CD4-positive, alpha-beta T cell treated with Interleukin-2 at 100 ng/mL for 4 hours (primary cell): Measurements from ENCODE around the gene AEBP2.
"Not testable (repeated sequence)": the region's sequence is repeated elsewhere in the genome, so short reads cannot be mapped to it uniquely, and the experiment has no call there.

Source experiments
- DNase-seq: peaks from one replicate; pipeline ENCODE4 v3.0.0-alpha.2; 2020; ENCODE audit warnings: low spot score

Gene AEBP2

DNA sequence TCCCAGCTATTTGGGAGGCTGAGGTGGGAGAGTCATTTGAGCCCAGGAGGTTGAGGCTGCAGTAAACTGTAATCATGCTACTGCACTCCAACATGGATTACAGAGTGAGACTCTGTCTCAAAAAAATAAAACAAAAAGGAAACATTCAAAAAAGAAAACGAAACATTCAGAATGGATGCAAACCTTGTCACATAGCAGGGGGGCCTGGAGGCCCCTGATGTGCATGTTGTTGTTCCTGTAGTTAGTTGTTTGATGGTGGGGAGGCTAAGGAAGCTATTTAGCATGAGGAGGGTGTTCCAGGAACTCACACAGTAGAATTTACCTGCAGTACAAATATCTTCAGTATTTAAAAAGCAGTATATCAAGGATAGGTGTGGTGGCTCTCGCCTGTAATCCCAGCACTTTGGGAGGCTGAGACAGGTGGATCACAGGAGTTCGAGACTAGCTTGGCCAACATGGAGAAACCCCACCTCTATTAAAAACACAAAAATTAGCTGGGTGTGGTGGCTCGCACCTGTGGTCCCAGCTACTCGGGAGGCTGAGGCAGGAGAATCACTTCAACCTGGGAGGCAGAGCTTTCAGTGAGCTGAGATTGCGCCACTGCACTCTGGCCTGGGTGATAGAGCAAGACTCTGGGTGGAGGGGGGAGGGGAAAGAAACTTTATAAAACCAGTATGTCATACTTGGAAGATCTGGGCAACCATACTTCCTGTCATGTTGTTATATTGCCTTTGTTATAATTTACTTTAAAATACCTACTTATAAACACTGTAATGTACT, 17.6 kb upstream of the AEBP2 start:
- no peak for DNase-seq

DNA sequence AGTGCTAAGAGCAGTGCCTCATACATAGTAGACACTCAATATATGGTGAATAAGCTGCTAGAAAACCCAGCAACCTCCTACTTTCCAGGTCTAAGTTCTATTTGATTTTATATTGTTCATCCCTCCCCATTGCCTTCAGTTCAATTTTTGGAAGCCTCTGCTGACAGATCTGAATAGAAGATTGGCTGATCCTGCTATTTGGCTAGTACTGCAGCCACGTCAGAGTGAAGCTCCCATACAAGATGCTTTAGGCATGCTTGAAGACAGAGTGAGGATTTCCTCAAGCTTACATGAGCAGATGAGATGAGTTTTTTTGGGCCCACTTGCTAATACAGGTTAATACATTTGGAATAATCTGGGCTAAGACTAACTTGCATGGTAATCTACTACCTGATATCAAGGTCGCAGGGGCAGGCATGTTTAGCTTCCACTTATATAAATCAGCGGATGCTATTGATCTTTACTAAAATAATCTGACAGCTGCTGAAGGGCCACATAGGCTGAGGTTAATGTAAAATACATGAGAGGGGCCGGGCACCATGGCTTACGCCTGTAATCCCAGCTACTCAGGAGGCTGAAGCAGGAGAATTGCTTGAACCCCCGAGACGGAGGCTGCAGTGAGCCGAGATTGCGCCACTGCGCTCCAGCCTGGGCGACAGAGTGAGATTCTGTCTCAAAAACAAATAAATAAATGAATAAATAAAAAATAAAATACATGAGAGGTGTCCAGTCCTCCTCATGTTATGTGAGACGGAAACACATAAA, 15.9 kb upstream of the AEBP2 start:
- no peak for DNase-seq

DNA sequence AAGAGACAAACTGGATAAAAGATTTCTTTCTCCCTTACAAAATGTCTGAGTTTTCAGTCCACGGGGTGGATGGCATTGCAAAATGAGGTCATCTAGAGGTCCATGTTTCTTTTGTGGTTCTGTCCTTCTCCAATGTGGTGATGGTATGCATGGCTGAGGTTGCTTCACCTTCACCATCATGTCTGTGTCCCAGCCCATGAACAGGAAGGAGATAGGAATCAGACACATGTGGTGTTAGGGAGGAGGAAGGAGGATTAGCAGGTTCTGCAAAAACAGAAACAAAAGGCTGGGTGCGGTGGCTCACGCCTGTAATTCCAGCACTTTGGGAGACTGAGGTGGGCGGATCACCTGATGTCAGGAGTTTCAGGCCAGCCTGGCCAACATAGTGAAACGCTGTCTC, 11.0 kb upstream of the AEBP2 start:
- DNase-seq = no peak

GRCh38 chr12:19429491-19429890, 9.8 kb upstream of the AEBP2 start:
- not testable (repeated sequence) for DNase-seq

DNA sequence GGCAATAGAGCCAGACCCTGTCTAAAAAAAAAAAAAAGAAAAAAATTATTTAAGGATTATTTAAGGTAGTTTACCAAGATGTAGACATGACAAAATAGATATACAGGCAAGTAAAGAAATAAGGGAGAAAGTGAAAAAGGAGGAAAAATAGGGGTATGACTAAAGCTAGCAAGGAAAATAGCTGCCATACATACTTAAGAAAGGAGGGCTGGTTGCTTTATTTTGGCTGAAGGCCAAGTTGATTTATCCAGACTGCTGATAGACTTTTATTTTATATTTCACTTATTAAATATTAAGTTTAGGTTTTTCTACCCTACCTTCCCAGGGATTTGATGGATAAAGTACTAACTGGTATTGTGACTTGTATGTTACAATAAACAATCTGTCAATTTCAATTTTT, 8.3 kb upstream of the AEBP2 start:
- DNase-seq = no peak

DNA sequence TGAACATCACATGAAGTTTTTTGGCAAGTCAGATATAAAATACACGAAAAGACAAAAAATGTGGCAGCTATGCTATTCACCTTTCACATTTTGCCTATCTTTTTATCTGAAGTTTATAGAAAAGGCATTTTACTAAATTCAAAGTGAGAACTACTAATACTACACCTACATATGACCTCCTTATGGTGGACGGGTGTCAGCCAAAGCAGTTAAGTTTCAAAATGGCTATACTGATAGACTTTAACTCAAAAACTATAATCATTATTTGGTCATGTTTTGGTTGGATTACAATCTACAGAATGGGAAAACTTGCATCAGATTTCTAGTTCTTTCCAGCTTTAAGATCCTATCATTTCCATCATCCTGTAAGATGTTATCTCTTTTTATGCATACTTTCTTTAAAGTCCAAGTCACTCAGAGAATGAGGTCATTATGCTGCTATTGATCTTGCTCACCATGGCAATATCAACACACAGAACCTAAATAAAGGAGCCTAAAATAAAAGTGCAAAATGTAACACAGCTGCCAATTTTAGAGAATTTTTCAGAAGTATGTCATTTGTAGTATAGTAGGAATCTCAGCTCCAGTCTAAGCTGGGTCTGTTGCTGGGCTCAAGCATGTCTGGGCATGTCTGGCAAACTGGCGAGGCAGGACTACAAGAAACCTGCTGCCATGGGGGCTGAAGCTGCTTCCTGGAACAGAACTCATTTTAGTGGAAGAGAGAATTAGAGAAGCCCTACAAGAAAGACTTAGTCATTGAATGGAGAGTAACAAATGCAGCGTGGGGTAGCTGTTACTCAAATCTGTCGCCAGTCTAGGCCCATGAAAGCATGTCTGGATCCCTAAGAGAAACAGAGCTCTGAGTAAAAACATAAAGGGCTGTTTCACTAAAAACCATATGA, 7.6 kb upstream of the AEBP2 start:
- DNase-seq = peak; percentile 55

- DNase-seq = no peak
These were observed 6.8 kb upstream of the AEBP2 start for GRCh38 chr12:19432309-19433170.

- DNase-seq = no peak
These were observed 4.8 kb upstream of the AEBP2 start for GRCh38 chr12:19434538-19434937.

DNA sequence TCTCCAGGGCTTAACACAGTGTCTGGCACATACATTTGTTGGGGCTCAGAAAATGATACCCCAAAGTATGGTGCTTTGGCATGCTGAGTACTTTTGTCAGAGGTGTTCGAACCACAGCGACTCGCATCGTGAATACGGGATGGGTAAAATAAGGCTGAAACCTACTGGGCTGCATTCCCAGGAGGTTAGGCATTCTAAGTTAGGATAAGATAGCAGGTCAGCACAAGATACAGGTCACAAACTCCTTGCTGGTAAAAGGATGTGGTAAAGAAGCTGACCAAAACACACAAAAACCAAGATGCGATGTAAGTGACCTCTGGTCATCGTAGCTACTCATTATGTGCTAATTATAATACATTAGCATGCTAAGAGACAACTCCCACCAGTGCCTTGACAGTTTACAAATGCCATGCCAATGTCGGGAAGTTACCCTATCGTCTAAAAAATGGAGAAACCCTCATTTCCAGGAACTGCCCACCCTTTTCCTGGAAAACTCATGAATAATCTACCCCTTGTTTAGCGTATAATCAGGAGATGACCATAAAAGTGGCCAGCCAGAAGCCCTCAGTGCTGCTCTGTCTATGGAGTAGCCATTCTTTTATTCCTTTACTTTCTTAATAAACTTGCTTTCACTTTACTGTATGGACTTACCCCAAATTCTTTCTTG, 3.3 kb upstream of the AEBP2 start:
- no peak for DNase-seq

GRCh38 chr12:19436931-19437330, 2.4 kb upstream of the AEBP2 start:
- no peak for DNase-seq

GRCh38 chr12:19437996-19438395, 1.3 kb upstream of the AEBP2 start:
- no peak for DNase-seq

- DNase-seq = peak; percentile 44
These were observed 947 bp downstream of the AEBP2 start for GRCh38 chr12:19440019-19440858.

- no peak for DNase-seq
These were observed 1.6 kb downstream of the AEBP2 start for GRCh38 chr12:19440916-19441315.

DNA sequence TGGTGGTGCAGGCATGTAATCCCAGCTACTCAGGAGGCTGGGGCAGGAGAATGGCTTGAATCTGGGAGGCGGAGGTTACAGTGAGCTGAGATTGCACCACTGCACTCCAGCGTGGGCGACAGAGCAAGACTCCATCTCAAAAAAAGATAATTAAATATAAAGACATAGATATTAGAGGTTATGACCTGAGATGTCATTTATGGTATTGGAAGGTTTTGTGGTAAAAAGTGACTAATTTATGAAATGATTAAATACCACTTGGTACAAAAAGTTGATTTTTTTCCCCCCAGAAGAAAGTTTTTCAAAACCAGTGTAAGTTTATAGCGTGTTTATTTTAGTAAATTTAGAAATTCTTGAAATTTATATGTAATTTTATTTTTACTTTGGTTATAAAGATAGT, 4.3 kb downstream of the AEBP2 start:
- DNase-seq = no peak

GRCh38 chr12:19444097-19444496, 4.8 kb downstream of the AEBP2 start:
- DNase-seq = no peak

- no peak for DNase-seq
These were observed 8.1 kb downstream of the AEBP2 start for GRCh38 chr12:19447386-19447785.

DNA sequence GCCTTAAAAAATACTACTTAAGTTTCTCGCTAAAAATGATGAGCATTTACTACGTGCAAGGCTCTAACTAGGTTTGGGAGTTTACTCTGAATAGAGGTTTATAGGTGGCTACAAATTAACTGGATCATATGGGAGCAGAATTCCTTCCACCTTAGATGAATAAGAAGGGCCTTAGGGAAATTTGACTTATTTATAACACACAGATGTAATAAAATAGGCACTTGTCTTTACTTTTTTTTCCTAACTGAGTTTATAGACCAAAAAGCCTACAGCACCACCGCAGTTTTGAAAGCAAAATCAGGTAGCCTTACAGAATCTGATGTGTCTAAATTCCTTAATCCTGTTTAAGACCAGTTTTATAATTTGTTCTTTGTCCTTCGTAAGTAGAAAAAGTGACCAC, 10.5 kb downstream of the AEBP2 start:
- no peak for DNase-seq

DNA sequence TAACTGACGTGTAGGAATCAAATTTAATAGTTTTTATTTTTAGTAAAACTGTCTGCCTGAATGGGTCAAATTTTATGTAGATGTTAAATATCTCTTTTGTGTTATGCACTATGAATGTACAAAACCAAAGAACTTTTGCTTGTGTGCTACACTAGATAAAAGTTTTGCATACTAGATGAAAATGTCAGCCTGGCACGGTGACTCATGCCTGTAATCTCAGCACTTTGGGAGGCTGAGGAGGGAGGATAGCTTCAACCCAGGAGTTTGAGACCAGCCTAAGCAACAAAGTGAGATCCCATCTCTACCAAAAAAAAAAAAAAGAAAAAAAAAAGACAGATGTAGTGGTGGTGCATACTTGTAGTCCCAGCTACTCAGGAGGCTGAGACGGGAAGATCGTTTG, 11.1 kb downstream of the AEBP2 start:
- peak; percentile 10 for DNase-seq

DNA sequence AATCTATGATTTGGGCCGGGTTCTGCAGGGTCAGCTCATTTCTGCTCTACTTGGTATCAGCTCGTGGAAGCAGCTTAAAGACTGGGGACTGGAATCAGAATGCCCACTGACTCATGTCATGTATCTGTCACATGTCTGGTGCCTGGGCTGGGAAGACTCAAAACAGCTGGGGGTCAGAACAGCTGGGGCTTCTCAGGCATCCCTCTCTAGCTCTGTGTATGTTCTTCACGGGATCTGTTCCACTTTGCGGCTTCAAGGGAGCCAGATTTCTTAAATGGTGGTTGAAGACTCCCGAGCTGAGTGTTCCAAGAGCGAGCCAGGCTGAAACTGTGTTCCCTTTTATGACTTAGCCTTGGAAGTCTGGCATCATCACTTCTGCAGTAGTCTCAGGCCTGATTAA, 11.9 kb downstream of the AEBP2 start:
- no peak for DNase-seq

DNA sequence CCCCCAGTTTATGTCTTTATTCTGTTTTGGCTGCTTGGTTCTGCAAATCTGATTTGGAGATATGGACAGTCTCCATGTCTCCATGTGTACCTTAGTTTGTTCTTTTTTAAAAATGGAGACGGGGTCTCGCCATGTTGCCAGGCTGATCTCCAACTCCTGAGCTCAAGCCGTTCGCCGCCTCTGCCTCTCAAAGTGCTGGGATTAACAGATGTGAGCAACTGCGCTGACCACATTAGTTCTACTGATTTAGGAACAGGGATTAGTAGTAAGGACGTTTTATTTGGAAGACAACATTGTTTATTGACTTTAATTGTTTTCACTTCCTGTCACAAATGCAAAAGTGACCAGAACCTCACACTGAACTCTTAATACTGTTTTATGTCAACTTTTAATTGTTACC, 14.7 kb downstream of the AEBP2 start:
- DNase-seq = no peak
